NCI-H128 (cell line): ENCODE results near the gene NPY1R.

Experiments
- DNase-seq: peaks from one replicate; lab custom pipeline; 2025; ENCODE audit not compliant: unreplicated experiment; lab: John Stamatoyannopoulos, UW

Gene NPY1R

DNA sequence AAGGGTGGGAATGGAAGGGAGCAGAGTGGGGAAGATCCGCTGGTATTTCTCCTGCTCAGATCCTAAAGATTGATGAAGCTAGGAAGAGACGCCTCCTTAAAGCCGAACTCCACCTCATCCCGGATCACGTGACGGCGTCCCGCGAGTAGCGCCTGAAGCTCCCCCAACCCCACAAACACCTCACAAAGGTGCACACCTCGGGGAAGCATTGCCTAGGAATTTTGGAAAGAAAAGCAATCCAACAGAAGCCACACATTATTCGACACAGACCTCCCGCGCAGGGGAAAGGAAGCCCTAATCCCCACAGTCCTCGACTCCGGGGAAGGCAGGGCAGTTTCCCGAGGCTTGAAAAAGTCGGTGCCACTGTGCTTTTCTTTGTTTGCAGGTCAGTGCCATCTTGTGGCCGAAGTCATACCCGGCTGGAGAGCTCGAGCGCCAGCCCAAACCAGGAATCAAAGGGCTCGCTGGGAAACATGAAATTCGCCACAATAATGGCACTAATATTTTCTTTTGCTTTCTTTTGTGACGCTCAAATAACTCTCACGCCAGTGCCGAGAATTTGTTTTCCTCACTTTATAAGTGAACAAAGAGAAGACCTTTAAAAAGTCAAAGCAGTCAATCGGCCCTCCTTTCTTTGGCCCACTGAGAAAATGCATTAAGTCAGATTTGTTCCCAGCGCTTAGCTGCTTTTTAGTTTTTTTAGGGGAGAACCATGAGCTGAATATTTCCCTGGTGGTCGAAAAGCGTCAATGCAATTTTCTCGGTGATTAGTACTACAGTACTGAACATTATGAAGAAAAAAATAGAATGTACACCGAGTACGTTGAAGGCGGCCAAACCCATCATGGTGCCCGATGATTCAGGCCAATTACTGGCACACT is at the start of gene NPY1R:
NPY1R (minus strand) TSS at position 71 of the 881 bp plus-strand sequence. CDS start 6,042 bp downstream, outside the sequence.
- DNase-seq = no peak

DNA sequence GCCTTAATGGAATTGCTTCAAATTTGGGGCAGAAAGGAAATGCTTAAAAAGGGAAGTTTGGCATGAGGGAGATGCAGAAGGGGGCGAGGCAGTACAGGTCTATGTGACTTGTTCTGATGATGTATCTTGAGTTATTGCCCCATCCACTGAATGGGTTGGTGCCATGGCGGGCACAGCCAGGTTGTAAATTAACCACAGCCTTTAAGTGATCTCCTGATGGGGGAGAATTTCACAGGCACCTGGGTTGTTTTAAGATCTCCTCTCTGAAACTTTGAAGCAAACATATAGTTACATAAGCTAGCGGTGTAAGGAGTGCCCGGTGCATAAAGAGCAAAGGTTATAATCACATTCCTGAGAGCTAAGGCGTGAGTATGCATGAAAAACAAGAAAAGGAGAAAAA is 48.3 kb upstream of the NPY1R start:
- no peak for DNase-seq

DNA sequence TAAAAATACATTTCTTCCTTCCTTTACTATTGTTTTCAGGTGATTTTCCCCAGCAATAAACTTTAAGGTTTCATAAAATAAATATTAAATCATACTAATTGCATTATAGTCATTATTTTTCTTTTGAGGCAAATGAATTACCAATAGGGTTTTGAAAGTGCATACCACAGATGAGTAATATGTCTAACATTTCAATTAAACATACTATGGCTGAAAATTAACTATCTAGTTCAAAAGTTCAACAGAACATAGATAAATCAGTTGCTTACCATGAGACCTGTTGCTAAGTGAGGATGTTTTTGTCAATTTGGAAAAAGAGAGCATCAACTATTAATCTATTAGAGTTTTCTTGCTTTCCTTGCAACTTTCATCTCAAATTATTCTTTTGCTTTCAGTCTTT is 46.3 kb upstream of the NPY1R start:
- no peak for DNase-seq

DNA sequence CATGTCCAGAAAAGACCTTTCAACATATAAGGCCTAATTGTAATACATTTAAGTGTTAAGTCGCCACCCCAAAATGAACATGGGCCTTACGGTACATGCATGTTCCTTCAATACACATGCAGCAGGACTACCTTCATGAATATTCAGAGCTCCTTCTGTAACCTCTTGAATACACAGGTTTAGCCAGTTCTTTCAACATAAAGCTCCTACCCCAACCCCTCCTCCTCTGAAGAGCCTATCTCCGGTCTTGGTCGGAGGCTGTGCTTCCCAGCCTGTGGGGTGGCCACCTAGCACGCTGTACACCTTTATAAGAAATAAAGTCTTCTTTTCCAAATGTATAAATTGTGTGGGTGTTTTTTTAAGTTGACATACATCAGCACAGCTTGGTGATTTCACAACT is 39.6 kb upstream of the NPY1R start:
- DNase-seq = no peak

DNA sequence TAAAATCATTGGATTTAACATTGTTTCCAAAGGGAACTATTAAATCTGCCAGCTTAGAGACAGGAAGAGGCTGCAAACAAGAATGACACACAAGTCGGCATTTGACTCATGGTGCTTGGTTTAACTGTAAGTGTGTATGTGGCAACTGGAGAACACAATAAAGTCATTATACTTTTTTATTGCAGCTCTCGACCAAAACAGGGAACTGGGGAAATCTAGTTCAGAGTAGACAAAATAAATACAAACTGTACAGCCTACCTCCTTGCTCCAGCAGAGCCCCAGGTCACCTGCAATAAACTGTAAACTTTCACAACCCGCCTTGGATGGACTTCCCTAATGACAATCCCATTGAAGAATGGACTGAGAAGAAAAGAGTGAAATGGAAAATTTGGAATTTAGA is 35.3 kb upstream of the NPY1R start:
- no peak for DNase-seq

DNA sequence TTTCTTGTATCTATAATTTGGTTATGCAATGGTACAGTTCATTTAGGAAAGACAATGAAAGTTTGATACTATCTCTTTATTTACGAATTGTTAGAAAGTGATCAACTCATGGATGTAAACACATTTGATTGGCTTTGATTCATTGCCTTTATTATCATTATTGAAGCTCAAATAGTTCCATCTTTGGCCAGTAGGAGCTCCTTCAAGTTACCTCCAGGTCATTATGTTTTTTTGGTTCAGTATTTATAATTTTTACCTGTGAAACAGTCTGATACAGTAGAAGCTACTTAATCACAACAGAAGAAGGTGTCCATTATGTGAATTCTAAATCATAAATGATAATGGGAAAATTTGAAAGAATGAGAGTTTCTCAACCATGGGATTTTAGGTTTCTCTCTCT is 23.7 kb upstream of the NPY1R start:
- no peak for DNase-seq

DNA sequence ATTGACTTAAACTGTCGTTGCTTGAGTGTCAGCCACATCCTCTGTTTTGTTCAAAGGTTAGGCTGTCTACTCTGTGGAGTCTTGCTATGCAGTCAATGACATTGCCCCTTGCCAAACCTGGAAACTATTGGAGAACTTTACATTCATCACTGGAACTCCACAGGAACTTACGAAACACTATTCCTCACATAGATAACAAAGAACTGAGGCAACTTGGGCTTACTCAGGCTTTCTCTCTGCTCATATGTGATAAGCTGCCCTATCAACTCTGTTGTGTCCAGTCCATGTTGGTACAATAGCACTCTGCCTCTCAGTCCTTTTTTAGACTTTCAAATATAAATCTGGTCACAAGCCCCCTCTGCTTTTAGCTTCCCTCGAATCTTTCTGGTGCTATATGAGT is 20.7 kb upstream of the NPY1R start:
- no peak for DNase-seq

DNA sequence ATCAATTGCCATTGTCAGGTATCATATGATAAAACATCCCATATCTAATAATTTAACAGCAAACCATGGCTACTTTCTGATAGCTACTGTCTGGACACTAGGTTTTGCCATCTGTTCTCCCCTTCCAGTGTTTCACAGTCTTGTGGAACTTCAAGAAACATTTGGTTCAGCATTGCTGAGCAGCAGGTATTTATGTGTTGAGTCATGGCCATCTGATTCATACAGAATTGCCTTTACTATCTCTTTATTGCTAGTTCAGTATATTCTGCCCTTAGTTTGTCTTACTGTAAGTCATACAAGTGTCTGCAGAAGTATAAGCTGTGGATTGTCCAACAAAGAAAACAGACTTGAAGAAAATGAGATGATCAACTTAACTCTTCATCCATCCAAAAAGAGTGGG is 18.3 kb upstream of the NPY1R start:
- DNase-seq = no peak

DNA sequence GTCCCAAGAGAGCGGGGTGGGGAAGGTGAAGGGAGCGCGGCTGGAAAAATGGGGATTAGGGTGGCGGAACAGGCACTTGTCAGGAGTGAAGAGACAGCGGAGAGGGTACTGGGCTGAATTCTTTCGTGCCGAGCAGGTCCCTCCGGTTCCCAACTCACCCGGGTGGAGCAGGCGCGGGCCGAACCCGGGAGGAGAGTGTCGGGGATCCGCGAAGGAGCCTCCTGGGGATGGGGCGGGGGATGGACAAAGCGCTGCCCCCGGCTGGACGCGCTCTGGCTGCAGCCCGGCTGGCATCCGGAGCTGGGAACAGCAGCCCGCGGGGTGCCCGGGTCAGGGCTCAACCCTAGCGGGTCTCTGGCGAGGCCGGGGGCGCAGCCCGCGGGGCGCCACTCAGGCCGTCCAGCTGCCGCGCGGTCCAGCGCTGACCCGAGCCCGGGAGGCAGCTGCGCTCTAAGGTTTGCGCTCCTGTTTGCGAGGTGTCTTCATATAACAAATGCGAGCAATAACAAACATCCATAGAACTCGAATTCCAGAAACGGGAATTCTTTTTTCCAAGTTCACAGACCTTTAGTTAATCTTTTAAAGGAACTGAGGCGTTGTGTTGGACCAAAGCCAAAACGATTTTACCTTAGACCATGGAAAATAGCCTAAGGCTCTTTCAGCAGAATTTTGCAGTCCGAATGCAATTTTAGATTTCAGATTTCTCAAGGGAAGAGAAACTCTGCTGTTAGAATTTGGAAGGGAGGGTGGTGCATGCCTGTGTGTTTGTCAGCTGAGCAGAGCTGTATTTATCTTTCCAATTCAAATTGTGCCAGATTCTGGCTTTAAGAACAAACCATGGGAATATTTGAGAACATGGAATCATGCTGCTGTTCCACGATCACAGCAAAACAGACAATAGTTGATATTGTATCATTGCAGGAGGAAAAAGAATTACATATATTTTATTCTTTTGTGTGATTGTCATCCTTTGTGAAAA is 12.0 kb upstream of the NPY1R start:
- no peak for DNase-seq

DNA sequence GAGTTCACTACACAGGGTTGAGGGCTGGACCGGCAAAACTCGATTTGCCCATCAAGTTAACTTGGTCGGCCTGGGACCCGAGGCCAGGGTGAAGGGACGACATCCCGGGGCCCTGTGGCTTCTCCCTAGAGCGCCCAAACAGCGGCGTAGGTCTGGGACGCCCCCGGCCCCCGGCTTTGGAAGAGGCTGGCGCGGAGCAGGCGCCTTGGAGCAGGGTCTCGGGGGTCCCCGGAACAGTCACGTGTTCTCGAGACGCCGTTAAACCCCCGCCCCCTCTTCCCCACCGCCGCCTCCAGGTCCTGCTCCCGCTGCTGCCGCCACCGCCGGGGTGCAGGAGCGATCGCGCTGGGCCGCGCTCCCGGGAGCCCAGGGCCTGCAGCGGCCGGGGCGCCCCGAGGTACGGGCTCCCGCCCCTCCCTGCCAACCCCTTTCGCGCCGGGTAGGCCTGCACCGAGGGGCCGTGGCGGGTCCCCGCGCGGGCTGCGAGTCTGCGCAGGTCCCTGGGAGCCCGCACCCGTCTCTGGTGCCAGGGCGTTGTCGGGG is 11.3 kb upstream of the NPY1R start, which contains the start of gene NPY5R:
NPY5R (plus strand) TSS at position 289 of the 543 bp plus-strand sequence. CDS start 6,382 bp downstream, outside the sequence.
- DNase-seq = no peak

DNA sequence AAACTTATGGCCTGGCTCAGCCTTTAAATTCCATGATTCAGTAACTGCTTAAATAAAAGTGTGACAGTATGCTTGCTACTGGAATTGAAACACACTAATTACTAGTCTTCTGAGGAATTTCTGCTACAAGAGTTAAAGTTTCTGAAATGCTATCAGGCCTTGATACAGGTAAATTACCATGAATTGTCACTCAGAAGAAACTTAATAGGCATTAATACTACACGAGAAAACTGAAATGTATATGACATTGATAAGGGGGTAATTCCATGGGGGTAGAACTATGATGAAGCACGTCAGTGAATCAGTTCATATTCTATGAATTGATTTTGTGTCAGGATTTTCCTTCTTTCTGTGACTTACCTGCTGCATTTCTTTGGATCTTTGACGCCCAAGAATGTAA is 3.0 kb upstream of the NPY1R start:
- no peak for DNase-seq

DNA sequence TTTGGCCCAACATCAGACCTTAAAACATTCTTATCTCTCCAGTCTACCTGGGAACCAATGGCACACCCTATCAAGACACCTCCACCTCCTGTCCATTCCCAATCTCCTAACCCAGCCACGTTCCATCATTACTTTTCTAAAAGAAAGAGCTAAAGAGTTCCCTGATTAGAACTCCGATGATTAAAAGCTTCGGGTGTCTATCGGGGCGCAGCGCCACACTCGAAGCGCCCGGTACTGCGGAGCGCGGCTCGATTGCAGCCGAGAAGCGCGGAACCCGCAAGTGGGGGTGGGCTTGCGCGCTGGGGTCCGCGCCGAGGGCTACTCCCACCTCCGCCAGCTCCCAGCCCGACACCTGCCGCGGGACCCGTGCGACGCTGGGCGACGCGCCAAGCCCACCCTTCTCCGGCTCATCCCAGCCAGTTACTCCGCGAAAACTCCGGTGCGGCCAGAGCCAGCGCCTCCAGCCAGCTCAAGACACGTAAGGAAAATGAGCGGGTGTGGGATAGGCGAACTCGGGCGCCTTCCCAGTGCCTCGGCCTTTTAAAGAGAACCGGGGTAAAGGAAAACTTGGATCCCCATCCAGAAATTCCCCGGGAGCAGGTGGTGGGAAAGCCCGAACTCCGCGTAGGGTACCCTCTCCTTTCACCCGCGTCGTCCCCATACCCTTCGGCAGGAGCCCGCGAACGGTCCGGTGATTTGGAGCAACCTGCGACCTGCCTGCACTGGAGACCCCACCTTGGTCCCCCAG is 593 bp downstream of the NPY1R start:
- no peak for DNase-seq

DNA sequence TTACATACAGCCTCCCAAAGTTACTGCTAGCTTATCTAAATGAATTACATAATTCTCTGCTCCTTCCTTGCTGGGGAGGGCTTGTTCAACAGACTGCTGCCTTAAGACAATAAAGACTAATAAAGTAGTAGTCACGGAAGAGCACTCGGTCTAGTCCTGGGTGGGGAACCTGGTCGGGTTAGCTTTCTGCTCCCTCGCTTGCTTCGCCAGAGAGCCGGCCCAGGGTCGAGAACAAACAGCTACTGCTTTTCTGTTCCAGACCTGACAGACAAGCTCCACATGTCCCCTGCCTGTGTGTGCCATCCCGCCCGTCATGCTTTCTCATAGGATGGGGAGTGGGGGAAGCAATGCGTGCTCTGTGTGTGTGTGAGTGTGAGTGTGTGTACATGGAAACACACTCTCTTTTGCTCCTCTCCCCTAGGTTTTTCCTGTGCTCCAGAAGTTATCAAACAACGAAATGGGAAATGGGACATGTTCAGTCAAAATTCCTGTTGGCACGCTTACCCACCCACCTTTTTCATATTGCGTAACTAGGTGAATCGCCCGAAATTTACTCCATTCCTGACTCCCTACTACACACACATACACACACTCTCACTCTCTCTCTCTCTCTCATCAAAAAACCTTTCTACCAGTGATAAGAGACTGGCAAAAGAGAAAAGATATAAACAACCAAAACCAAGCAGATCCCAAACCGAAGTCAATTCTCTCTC is 1.3 kb downstream of the NPY1R start:
- DNase-seq = no peak

DNA sequence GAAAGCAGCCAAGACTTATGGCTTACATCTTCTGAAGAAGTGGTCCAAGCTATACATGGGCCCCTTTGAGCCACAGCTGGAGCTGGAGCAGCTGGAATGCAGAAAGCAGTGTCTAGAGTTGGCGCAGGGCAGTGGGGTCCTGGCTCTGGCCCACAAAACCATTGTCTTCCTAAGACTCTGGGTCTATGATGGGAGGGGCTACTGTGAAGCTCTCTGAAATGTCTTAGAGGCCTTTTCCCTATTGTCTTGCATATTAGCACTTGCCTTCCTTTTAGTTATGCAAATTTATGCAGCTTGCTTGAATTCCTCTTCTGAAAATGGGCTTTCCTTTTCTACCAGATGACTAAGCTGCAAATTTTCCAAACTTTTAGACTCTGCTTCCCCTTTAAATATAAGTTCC is 15.3 kb downstream of the NPY1R start:
- no peak for DNase-seq

DNA sequence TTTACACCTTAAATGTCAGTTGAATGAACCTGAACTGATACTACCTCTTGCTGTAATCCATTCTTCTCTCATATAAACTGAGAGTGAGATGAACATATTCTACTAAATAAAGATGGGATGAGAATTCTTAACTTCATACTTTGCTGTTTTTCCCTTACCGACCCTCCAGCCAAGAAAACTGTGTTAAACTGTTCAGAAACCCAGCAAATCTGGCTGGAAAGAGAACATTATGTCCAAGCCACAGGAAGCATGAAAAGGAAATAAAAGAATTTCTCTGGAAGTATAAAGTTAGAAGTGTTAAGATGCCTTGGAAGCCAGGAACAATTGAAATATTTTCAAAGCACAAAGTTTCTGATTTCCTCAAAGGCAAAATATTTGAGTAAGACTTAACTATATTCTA is 22.9 kb downstream of the NPY1R start:
- DNase-seq = no peak

DNA sequence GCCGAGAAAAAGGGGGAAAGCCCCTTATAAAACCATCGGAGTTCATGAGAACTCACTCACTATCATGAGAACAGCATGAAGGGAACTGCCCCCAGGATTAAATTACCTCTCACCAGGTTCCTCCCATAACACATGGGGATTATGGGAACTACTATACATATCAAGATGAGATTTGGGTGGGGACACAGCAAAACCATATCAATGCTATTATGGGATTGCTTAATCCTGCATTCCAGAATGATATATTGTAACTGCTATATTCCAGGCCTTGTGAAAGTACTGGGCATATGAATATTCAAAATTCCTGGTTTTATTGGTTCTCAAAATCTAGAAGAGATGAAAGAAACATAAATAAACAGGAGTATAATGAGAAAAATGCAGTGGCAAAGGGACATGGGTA is 29.3 kb downstream of the NPY1R start:
- DNase-seq = no peak

DNA sequence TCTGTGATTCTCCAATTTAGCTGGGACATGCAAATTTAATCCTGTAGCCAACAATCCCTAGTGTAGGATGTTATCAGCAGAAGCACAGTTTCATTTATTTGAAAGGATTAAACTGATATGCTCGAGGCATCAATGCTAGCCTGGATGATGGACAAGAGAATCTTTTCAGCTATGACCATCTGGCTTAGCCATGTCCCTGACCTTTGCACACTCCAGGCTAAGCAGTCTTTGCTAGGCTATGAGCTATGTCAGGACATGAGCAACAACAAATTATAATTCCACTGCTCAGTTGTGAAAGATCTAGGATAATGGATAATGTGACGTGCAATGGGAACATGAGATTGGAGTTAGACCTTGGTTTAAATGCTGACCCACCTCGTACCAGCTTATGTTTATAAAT is 32.0 kb downstream of the NPY1R start:
- DNase-seq = no peak

DNA sequence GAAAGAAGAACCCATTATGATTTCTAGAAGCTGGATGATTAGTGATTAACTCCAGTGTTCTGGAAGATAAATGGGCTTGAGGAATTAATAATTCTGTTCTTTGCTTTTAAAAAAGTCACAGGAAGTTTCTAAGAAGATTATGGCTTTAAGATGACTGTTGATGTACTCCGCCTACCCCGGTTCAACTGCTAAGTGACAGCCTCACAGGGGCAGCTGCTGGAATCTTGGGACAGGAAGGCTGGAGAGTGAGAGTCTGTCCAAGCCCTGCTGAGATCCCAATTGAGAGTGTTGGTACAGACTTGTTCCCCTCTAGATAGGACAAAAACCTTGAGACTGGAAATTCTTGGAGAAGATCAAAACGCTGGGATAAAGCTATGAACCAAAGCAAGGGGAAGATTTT is 37.3 kb downstream of the NPY1R start:
- DNase-seq = no peak

DNA sequence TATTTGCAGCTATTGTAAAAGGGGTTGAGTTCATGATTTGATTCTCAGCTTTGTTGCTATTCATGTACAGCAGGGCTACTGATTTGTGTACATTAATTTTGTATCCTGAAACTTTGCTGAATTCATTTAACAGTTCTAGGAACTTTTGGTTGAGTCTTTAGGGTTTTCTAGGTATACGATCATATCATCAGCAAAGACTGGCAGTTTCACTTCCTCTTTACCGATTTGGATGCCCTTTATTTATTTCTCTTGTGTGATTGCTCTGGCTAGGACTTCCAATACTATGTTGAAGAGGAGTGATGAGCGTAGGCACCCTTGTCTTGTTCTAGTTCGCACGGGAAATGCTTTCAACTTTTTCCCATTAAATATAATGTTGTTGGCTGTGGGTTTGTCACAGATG is 48.1 kb downstream of the NPY1R start:
- DNase-seq = no peak
